ENCODE data around the gene WDR90.

The WDR90 gene

GRCh38 chr16:646679-647172 is 2.4 kb upstream of the WDR90 start:
- Histone ChIP-seq H2BK12ac (ENCODE audit: low read length) (peak overlapping the region; percentile 22), H4K8ac (ENCODE audit: low read depth, low read length) (no peak overlapping the region), H3K79me1 (ENCODE audit: low read depth, low read length) (peaks cover 12% of the 10 kb centered on the region), H3K27me3 (ENCODE audit: control insufficient read depth in 3 of 3, insufficient read depth in 3 of 3, low read depth in 1 of 3, low read length in 3 of 3) (peaks cover 0 to 19% (median 11%) of the 10 kb centered on the region in 3 experiments), H2AK5ac (ENCODE audit: low read depth, low read length) (no peak overlapping the region), H3K9ac (ENCODE audit: low read depth, low read length, poor library complexity) (peak overlapping the region; percentile 63), H2AFZ (ENCODE audit: low read length) (no peak overlapping the region), H3K4ac (ENCODE audit: low read length) (peak overlapping the region; percentile 23), H3K23ac (ENCODE audit: low read depth, low read length, poor library complexity) (peak overlapping the region; percentile 55), H4K91ac (ENCODE audit: low read depth, low read length, poor library complexity) (no peak overlapping the region), H2BK5ac (ENCODE audit: low read length) (peak overlapping the region; percentile 53), H2BK120ac (ENCODE audit: low read depth, low read length) (no peak overlapping the region), H3K9me3 (replicated peaks in 1 of 2; ENCODE audit: control insufficient read depth in 2 of 2, insufficient read depth in 1 of 2, low read depth in 1 of 2, low read length in 2 of 2) (no peaks in the 10 kb centered on the region), H3K4me1 (ENCODE audit: control insufficient read depth in 2 of 2, insufficient read depth in 1 of 2, low read depth in 1 of 2, low read length in 2 of 2) (peaks cover 13 to 16% of the 10 kb centered on the region in 2 donors), H3K4me2 (ENCODE audit: insufficient read depth, low read length, poor library complexity, severe bottlenecking) (no peak overlapping the region), H2BK15ac (ENCODE audit: low read length) (no peak overlapping the region), H3K14ac (ENCODE audit: low read length) (peak overlapping the region; percentile 21), H3K4me3 (ENCODE audit: low read length in 2 of 2) (no peak overlapping the region), H3K18ac (ENCODE audit: low read length) (no peak overlapping the region), H3K36me3 (replicated peaks in 1 of 2; ENCODE audit: control insufficient read depth in 2 of 2, insufficient read depth in 2 of 2, low read length in 2 of 2) (peaks cover 0 to 10% of the 10 kb centered on the region in 2 donors), H3K27ac (replicated peaks; ENCODE audit: low read length) (no peak overlapping the region)
- no CpG with 5 or more reads among the region's 22 CpGs for WGBS, 2 donors (ENCODE audit: extremely low coverage in 2 of 2, insufficient read length in 2 of 2, insufficient replicate concordance in 1 of 2)
- DNase-seq (ENCODE audit: low spot score), result no peak

DNA sequence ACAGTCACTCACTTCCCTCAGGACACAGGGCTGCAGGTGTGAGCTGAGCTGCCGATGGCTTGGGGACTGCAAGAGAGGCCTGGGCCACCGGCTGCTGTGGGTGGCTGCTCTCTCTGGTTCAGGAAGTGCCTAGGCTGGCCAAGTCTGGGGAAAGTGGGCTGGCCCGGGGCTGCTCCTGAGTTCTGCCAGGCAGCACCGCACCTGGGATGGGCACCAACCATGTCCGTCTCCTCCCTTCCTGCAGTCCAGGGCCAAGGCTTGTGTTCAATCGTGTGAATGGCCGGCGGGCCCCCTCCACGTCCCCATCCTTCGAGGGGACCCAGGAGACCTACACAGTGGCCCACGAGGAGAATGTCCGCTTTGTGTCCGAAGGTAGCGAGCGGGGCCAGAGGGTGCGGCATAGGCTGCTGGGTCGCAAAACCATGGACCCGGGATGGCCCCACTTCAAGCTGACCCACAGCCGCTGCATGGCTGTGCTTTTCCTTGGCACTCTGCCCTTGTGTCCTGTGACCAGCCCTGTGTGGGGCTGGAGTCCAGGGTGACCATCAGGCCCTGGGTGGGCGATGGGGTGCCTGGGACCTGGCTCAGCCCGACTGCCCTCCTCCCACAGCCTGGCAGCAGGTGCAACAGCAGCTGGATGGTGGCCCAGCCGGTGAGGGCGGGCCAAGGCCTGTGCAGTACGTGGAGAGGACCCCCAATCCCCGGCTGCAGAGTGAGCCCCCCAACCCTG is 1.8 kb upstream of the WDR90 start:
- Histone ChIP-seq H3K27ac (replicated peaks; ENCODE audit: low read length) (no peak overlapping the region), H3K14ac (ENCODE audit: low read length) (no peak overlapping the region), H3K4me3 (ENCODE audit: low read length in 2 of 2) (peak overlapping the region in 1 of 2 donors; percentile 80), H3K9me3 (replicated peaks in 1 of 2; ENCODE audit: control insufficient read depth in 2 of 2, insufficient read depth in 1 of 2, low read depth in 1 of 2, low read length in 2 of 2) (no peaks in the 10 kb centered on the region), H3K27me3 (ENCODE audit: control insufficient read depth in 3 of 3, insufficient read depth in 3 of 3, low read depth in 1 of 3, low read length in 3 of 3) (peaks cover 0 to 13% (median 7%) of the 10 kb centered on the region in 3 experiments), H2BK120ac (ENCODE audit: low read depth, low read length) (no peak overlapping the region), H3K36me3 (replicated peaks in 1 of 2; ENCODE audit: control insufficient read depth in 2 of 2, insufficient read depth in 2 of 2, low read length in 2 of 2) (peaks cover 0 to 14% of the 10 kb centered on the region in 2 donors), H3K4ac (ENCODE audit: low read length) (no peak overlapping the region), H3K4me2 (ENCODE audit: insufficient read depth, low read length, poor library complexity, severe bottlenecking) (no peak overlapping the region), H3K4me1 (ENCODE audit: control insufficient read depth in 2 of 2, insufficient read depth in 1 of 2, low read depth in 1 of 2, low read length in 2 of 2) (peaks cover 12 to 16% of the 10 kb centered on the region in 2 donors), H2BK5ac (ENCODE audit: low read length) (peak overlapping the region; percentile 53), H2AFZ (ENCODE audit: low read length) (no peak overlapping the region), H4K8ac (ENCODE audit: low read depth, low read length) (peak overlapping the region; percentile 43), H3K79me1 (ENCODE audit: low read depth, low read length) (peaks cover 12% of the 10 kb centered on the region), H2BK12ac (ENCODE audit: low read length) (no peak overlapping the region), H3K9ac (ENCODE audit: low read depth, low read length, poor library complexity) (peak overlapping the region; percentile 63), H2AK5ac (ENCODE audit: low read depth, low read length) (peak overlapping the region; percentile 79), H4K91ac (ENCODE audit: low read depth, low read length, poor library complexity) (no peak overlapping the region), H3K23ac (ENCODE audit: low read depth, low read length, poor library complexity) (peak overlapping the region; percentile 73), H3K18ac (ENCODE audit: low read length) (peak overlapping the region; percentile 17), H2BK15ac (ENCODE audit: low read length) (no peak overlapping the region)
- no peak for DNase-seq (ENCODE audit: low spot score)
- whole genome bisulfite sequencing, 2 donors (ENCODE audit: extremely low coverage in 2 of 2, insufficient read length in 2 of 2, insufficient replicate concordance in 1 of 2), result no CpG with 5 or more reads among the region's 25 CpGs

DNA sequence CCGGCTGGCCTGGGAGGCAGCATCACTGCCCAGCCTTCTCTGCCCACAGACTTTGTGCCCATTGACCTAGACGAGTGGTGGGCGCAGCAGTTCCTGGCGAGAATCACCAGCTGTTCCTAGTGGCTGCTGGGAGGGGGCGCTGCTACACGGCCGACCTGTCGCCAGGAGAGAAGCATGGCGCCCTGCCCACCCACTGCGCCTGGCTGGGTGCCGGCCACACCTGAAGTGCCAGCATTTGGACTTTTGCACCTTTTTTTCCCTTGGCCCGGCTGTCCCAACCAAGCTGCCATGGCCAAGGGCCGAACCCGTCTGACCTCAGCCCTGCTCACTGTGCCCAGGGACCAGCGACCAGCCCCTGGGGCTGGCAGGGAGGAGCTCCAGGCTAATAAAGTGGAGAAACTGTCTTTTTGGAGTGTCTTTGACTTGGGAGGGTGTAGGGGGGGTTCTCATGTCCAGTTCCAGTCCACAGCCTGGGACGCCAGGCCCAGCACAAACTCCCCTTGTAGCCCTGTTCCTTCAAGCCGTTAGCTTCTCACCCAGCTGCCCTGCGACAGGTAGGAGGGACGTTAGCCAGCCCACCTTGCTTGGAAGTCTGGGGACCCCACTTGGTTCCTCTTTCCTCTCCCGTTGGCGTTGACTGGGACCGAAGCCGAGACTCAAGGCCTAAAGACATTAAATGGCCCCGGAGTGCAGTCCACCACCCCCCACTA is 939 bp upstream of the WDR90 start:
- peak overlapping the region; percentile 80 to 89 for H3K4me3 ChIP-seq (ENCODE audit: low read length in 2 of 2)
- H3K18ac ChIP-seq (ENCODE audit: low read length), result peak overlapping the region; percentile 97
- no peak overlapping the region for H2BK12ac ChIP-seq (ENCODE audit: low read length)
- no peaks in the 10 kb centered on the region for H3K9me3 ChIP-seq (replicated peaks in 1 of 2; ENCODE audit: control insufficient read depth in 2 of 2, insufficient read depth in 1 of 2, low read depth in 1 of 2, low read length in 2 of 2)
- peak overlapping the region; percentile 79 for H2AK5ac ChIP-seq (ENCODE audit: low read depth, low read length)
- no peak overlapping the region for H4K91ac ChIP-seq (ENCODE audit: low read depth, low read length, poor library complexity)
- no peak overlapping the region for H4K8ac ChIP-seq (ENCODE audit: low read depth, low read length)
- peak overlapping the region; percentile 69 for H2AFZ ChIP-seq (ENCODE audit: low read length)
- DNase-seq (ENCODE audit: low spot score), result no peak
- H3K27me3 ChIP-seq (ENCODE audit: control insufficient read depth in 3 of 3, insufficient read depth in 3 of 3, low read depth in 1 of 3, low read length in 3 of 3), result peaks cover 0 to 4% (median 0%) of the 10 kb centered on the region in 3 experiments
- peak overlapping the region; percentile 58 for H3K27ac ChIP-seq (replicated peaks; ENCODE audit: low read length)
- peaks cover 9 to 16% of the 10 kb centered on the region in 2 donors for H3K4me1 ChIP-seq (ENCODE audit: control insufficient read depth in 2 of 2, insufficient read depth in 1 of 2, low read depth in 1 of 2, low read length in 2 of 2)
- H2BK5ac ChIP-seq (ENCODE audit: low read length), result peak overlapping the region; percentile 96
- H3K4me2 ChIP-seq (ENCODE audit: insufficient read depth, low read length, poor library complexity, severe bottlenecking), result peak overlapping the region; percentile 83
- peak overlapping the region; percentile 84 for H2BK15ac ChIP-seq (ENCODE audit: low read length)
- H3K14ac ChIP-seq (ENCODE audit: low read length), result peak overlapping the region; percentile 89
- WGBS, 2 donors (ENCODE audit: extremely low coverage in 2 of 2, insufficient read length in 2 of 2, insufficient replicate concordance in 1 of 2), result no CpG with 5 or more reads among the region's 24 CpGs
- H3K79me1 ChIP-seq (ENCODE audit: low read depth, low read length), result peaks cover 14% of the 10 kb centered on the region
- H3K9ac ChIP-seq (ENCODE audit: low read depth, low read length, poor library complexity), result no peak overlapping the region
- H3K23ac ChIP-seq (ENCODE audit: low read depth, low read length, poor library complexity), result no peak overlapping the region
- H2BK120ac ChIP-seq (ENCODE audit: low read depth, low read length), result peak overlapping the region; percentile 76
- H3K36me3 ChIP-seq (replicated peaks in 1 of 2; ENCODE audit: control insufficient read depth in 2 of 2, insufficient read depth in 2 of 2, low read length in 2 of 2), result peaks cover 0 to 21% of the 10 kb centered on the region in 2 donors
- no peak overlapping the region for H3K4ac ChIP-seq (ENCODE audit: low read length)

- Histone ChIP-seq H2BK120ac (ENCODE audit: low read depth, low read length) (no peak overlapping the region), H3K36me3 (replicated peaks in 1 of 2; ENCODE audit: control insufficient read depth in 2 of 2, insufficient read depth in 2 of 2, low read length in 2 of 2) (peaks cover 2 to 30% of the 10 kb centered on the region in 2 donors), H3K9ac (ENCODE audit: low read depth, low read length, poor library complexity) (peak overlapping the region; percentile 70), H3K27me3 (ENCODE audit: control insufficient read depth in 3 of 3, insufficient read depth in 3 of 3, low read depth in 1 of 3, low read length in 3 of 3) (no peaks in the 10 kb centered on the region), H3K4ac (ENCODE audit: low read length) (no peak overlapping the region), H3K4me3 (ENCODE audit: low read length in 2 of 2) (peak overlapping the region; percentile 80 to 89), H3K4me2 (ENCODE audit: insufficient read depth, low read length, poor library complexity, severe bottlenecking) (peak overlapping the region; percentile 77), H2BK15ac (ENCODE audit: low read length) (no peak overlapping the region), H3K4me1 (ENCODE audit: control insufficient read depth in 2 of 2, insufficient read depth in 1 of 2, low read depth in 1 of 2, low read length in 2 of 2) (peaks cover 9 to 16% of the 10 kb centered on the region in 2 donors), H2AFZ (ENCODE audit: low read length) (peak overlapping the region; percentile 69), H3K14ac (ENCODE audit: low read length) (no peak overlapping the region), H4K91ac (ENCODE audit: low read depth, low read length, poor library complexity) (no peak overlapping the region), H3K18ac (ENCODE audit: low read length) (peak overlapping the region; percentile 76), H4K8ac (ENCODE audit: low read depth, low read length) (no peak overlapping the region), H2AK5ac (ENCODE audit: low read depth, low read length) (no peak overlapping the region), H3K79me1 (ENCODE audit: low read depth, low read length) (peaks cover 15% of the 10 kb centered on the region), H3K27ac (replicated peaks; ENCODE audit: low read length) (no peak overlapping the region), H3K23ac (ENCODE audit: low read depth, low read length, poor library complexity) (peak overlapping the region; percentile 93), H2BK5ac (ENCODE audit: low read length) (no peak overlapping the region), H2BK12ac (ENCODE audit: low read length) (no peak overlapping the region), H3K9me3 (replicated peaks in 1 of 2; ENCODE audit: control insufficient read depth in 2 of 2, insufficient read depth in 1 of 2, low read depth in 1 of 2, low read length in 2 of 2) (no peaks in the 10 kb centered on the region)
- no CpG with 5 or more reads among the region's 44 CpGs for WGBS, 2 donors (ENCODE audit: extremely low coverage in 2 of 2, insufficient read length in 2 of 2, insufficient replicate concordance in 1 of 2)
- DNase-seq (ENCODE audit: low spot score), result no peak
Observed at GRCh38 chr16:649631-650030, 466 bp downstream of the WDR90 start.
